Gastroesophageal sphincter (tissue), 4 donors: ENCODE measurements around the gene TFEB. TPM values are rescaled to one million over a fixed set of nuclear protein-coding genes. Genes with fewer than 3 reads are reported as not detected.

Experiments
- ATAC-seq: fragments of 150-250 bp; one replicate; pipeline ENCODE4 v1.9.1; 2016; ENCODE audit warnings: mild to moderate bottlenecking, moderate library complexity
- H3K27ac ChIP-seq, 4 donors: fragments of 200-600 bp; sonication (generic) in 3 of 4; 1 replicate in 3 of 4; 2 replicates in 1 of 4; pipeline ENCODE4 v1.5.1; 2016 to 2019
- H3K27me3 ChIP-seq: fragments of 200-600 bp; sonication (generic); one replicate; pipeline ENCODE4 v1.5.1; 2019
- H3K36me3 ChIP-seq, 2 donors: fragments of 200-600 bp; sonication (generic); one replicate each; pipeline ENCODE4 v1.5.1; 2019; ENCODE audit warnings: control low read depth in 1 of 2
- H3K4me1 ChIP-seq, 3 donors: fragments of 200-600 bp; sonication (generic); 1 replicate in 2 of 3; 2 replicates in 1 of 3; pipeline ENCODE4 v1.5.1; 2016 to 2019; ENCODE audit warnings: control low read depth in 2 of 3
- H3K4me3 ChIP-seq, 2 donors: fragments of 200-600 bp; sonication (generic); one replicate each; pipeline ENCODE4 v1.5.1; 2019; ENCODE audit warnings: mild to moderate bottlenecking in 1 of 2, moderate library complexity in 1 of 2
- H3K9me3 ChIP-seq, 3 donors: fragments of 200-600 bp; sonication (generic); one replicate each; pipeline ENCODE4 v1.5.1; 2017 to 2019; ENCODE audit warnings: control low read depth in 2 of 3
- EP300 ChIP-seq: sonication (generic); formaldehyde crosslinking; IDR thresholded peaks from one replicate; pipeline ENCODE4 v1.6.1; 2017; ENCODE audit warnings: antibody characterized with exemption, mild to moderate bottlenecking
- POLR2A ChIP-seq, 2 donors: fragments of 450-650 bp; IDR thresholded peaks; one replicate each; pipeline ENCODE4 v1.6.1; 2017; ENCODE audit warnings: antibody characterized with exemption in 2 of 2, mild to moderate bottlenecking in 2 of 2, moderate library complexity in 1 of 2
- POLR2AphosphoS5 ChIP-seq: sonication (generic); formaldehyde crosslinking; IDR thresholded peaks from one replicate; pipeline ENCODE4 v1.6.1; 2017; ENCODE audit warnings: antibody characterized with exemption
- WGBS, 2 donors: methylation state at CpG; one replicate each; pipeline ENCODE4 v1.1.5; 2018; ENCODE audit warnings: low coverage in 1 of 2; 5-methylcytosine and 5-hydroxymethylcytosine counted together
- total RNA-seq, 4 donors: library from RNA; depleted of rRNA; stranded (reverse); fragments of >200 nt; gene quantifications; one replicate each; pipeline ENCODE4 v1.1.0, GENCODE V29; 2016
- TF ChIP-seq, protein P1 (sequence below), 4 experiments: fragments of 200-600 bp in 2 of 4; fragments of 450-650 bp in 2 of 4; sonication (generic) in 1 of 4; IDR thresholded peaks; one replicate each; pipeline ENCODE4 v1.5.1; 2017 to 2019; ENCODE audit warnings: antibody characterized with exemption in 4 of 4, mild to moderate bottlenecking in 2 of 4, moderate library complexity in 2 of 4

TFEB gene
- total RNA-seq, 4 donors from 2014 or later, result 16.6 to 42.8 (median 26.1) TPM

DNA sequence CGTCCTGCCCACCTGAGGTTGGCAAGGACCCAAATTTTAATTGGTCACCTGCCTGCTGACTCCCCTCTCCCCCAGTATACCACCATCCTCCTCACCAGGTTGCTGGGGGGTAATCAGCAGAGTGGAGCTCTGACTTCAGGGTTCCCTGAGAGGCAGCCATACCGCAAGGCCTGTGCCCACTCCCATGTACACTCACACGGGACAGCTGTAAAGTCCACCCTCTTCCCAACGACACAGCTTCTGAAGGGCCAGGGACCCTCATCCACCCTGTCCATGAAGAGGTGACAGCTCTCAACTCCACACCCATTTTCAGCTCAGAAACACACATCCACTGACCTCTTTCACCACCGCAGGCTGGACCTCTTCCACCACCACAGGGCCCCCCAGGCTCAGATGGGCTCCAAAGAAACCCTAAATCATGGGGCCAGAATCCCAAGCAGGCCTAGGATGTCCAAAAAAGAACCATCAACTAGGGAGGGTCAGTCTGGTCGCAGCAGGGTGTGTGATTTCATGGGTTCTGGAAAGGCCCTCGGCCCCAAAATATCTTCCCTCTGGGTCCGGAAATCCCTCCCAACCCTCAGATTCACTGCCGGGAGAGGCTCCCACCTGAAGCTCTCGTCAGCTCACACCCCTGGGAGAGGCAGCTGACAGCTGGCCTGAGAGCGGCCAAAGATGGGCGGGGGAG, 30.0 kb downstream of the TFEB start:
- Histone ChIP-seq H3K36me3 (peaks cover 0 to 5% of the 10 kb centered on the region in 2 donors), H3K9me3 (no peaks in the 10 kb centered on the region), H3K4me1 (peaks cover 0 to 81% (median 43%) of the 10 kb centered on the region in 3 donors), H3K4me3 (peak overlapping the region in 1 of 2 donors; percentile 6), H3K27ac (peak overlapping the region; percentile 50 to 91 (median 80)), H3K27me3 (no peaks in the 10 kb centered on the region)
- no peak for TF ChIP-seq POLR2A (IDR thresholded peaks at IDR 0.05)
- TF ChIP-seq POLR2AphosphoS5, result no peak
- TF ChIP-seq EP300, result no peak
- TF ChIP-seq, protein P1, sequence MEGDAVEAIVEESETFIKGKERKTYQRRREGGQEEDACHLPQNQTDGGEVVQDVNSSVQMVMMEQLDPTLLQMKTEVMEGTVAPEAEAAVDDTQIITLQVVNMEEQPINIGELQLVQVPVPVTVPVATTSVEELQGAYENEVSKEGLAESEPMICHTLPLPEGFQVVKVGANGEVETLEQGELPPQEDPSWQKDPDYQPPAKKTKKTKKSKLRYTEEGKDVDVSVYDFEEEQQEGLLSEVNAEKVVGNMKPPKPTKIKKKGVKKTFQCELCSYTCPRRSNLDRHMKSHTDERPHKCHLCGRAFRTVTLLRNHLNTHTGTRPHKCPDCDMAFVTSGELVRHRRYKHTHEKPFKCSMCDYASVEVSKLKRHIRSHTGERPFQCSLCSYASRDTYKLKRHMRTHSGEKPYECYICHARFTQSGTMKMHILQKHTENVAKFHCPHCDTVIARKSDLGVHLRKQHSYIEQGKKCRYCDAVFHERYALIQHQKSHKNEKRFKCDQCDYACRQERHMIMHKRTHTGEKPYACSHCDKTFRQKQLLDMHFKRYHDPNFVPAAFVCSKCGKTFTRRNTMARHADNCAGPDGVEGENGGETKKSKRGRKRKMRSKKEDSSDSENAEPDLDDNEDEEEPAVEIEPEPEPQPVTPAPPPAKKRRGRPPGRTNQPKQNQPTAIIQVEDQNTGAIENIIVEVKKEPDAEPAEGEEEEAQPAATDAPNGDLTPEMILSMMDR (IDR thresholded peaks at IDR 0.05), result no peak
- no peak for ATAC-seq
- WGBS, 2 donors, result 60% methylated on average over 1 of the region's 12 CpGs; no CpG with 5 or more reads in 1 of the 2 donors

DNA sequence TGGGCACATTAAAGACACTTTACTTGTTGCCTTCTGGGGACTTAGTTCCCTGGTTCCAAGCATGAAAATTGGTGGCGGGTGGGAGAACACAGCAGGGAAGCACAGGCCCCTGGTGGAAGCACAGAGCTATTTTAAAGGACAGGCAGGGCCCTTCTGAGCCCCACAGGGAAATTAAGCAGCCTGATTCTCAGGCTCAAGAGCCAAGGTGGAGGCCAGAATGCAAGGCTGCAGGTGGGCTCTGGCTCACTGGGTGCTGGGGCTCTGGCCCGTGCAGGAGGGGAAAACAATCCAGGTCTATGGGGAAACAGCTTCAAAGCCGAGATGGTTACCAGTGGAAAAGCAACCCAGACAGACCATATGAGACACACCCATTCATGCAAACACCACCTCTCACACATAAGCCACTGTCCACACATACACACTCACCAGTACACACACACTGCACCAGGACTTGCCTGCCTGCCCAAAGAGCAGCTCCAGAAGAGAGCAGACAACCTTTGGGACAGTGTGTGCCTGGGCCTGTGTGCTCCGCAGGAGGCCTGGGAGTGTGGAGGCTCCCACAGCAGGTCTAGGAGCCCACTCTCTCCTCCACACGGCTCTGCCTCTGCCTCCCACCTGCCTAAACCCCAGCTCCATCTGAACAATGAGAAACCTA, 30.6 kb downstream of the TFEB start:
- peaks cover 0 to 5% of the 10 kb centered on the region in 2 donors for H3K36me3 ChIP-seq
- no peaks in the 10 kb centered on the region for H3K27me3 ChIP-seq
- no peak for TF ChIP-seq EP300
- TF ChIP-seq POLR2AphosphoS5, result no peak
- TF ChIP-seq, protein P1 (IDR thresholded peaks at IDR 0.05), result no peak
- no peak for TF ChIP-seq POLR2A (IDR thresholded peaks at IDR 0.05)
- H3K27ac ChIP-seq, result peak overlapping the region; percentile 50 to 91 (median 80)
- H3K4me3 ChIP-seq, result no peak overlapping the region
- WGBS, 2 donors, result 90 to 92% methylated on average over 2 of the region's 5 CpGs
- peaks cover 0 to 79% (median 44%) of the 10 kb centered on the region in 3 donors for H3K4me1 ChIP-seq
- no peak for ATAC-seq
- H3K9me3 ChIP-seq, result no peaks in the 10 kb centered on the region

DNA sequence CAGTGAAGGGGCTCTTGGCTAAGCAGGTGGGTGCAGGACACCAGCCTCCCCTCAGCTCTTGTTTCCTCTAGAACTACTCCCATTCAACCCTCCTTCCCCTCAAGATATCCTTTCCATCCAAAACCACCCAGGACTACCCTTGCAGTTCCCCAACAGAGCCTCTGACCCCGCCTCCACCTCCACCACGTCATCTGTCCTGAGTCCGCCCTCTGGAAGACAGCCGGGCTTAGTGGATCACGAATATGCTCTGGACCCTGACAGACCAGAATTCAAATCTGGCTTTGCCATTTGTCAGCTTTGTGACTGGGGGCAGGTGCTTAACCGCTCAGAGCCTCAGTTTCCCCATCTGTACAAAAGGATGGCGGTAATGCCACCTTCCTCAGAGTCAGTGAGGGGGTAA, 31.4 kb downstream of the TFEB start:
- WGBS, 2 donors, result 61% methylated on average over 5 of the region's 7 CpGs; no CpG with 5 or more reads in 1 of the 2 donors
- TF ChIP-seq EP300 (no peak), POLR2A (IDR thresholded peaks at IDR 0.05) (no peak), POLR2AphosphoS5 (no peak)
- TF ChIP-seq, protein P1 (IDR thresholded peaks at IDR 0.05), result no peak
- no peaks in the 10 kb centered on the region for H3K9me3 ChIP-seq
- H3K4me3 ChIP-seq, result no peak overlapping the region
- H3K4me1 ChIP-seq, result peaks cover 0 to 86% (median 44%) of the 10 kb centered on the region in 3 donors
- H3K27me3 ChIP-seq, result no peaks in the 10 kb centered on the region
- ATAC-seq, result no peak
- peak overlapping the region in 3 of 4 donors; percentile 3 to 86 (median 75) for H3K27ac ChIP-seq
- peaks cover 0 to 10% of the 10 kb centered on the region in 2 donors for H3K36me3 ChIP-seq

DNA sequence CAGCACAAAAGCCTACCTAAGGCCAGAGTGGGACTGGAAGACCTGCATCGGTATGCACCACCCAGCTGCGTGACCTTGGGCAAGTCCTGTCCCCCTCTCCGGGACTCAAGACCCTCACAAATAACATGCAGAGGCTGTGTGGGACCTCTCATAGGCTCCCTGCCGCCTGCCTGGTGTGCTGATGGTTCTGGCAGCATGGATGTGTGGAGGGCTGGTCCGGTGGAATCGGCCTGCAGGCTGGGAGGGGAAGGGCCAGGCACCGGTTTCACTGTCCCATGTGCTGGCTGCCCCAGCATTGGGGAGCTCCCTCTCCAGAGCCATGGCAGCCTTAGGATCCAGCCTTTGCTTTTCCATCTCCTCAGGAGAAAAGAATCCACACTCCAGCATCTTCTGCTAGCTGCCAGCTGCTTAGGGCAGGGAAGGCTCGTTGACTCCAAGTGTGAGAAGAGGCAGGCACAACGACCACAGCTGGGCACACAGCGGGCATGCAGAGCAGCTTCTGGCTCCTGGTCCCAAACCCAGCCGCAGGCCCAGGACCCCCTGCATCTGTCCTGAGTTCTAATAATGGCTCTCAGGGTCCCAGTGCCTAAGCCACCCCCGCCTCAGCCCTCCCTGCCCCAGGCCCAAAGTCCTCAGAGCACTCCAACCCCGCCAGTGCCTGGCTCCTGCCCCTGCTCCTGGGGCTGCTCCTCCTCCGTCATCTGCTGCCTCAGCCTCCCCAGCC, 32.5 kb downstream of the TFEB start:
- H3K4me1 ChIP-seq, result peaks cover 0 to 86% (median 41%) of the 10 kb centered on the region in 3 donors
- TF ChIP-seq POLR2AphosphoS5 (no peak), POLR2A (IDR thresholded peaks at IDR 0.05) (no peak), EP300 (no peak)
- TF ChIP-seq, protein P1 (IDR thresholded peaks at IDR 0.05), result no peak
- no peak for ATAC-seq

More for the DNA sequence above, 32.5 kb downstream of the TFEB start:
- H3K4me3 ChIP-seq, result no peak overlapping the region
- WGBS, 2 donors, result 70% methylated on average over 2 of the region's 14 CpGs; no CpG with 5 or more reads in 1 of the 2 donors
- no peaks in the 10 kb centered on the region for H3K9me3 ChIP-seq
- no peak overlapping the region for H3K27ac ChIP-seq
- peaks cover 0 to 21% of the 10 kb centered on the region in 2 donors for H3K36me3 ChIP-seq
- H3K27me3 ChIP-seq, result no peaks in the 10 kb centered on the region
